HG03196 (cell line): Measurements from ENCODE around the gene CLCN6.

ENCODE experiments used
- ATAC-seq: cut with Tn5 transposase; IDR thresholded peaks from one replicate; pipeline ENCODE4 v1.9.1; 2021; ENCODE audit not compliant: unreplicated experiment

The CLCN6 gene

GRCh38 chr1:11823366-11824137 is 17.6 kb downstream of the CLCN6 start:
- ATAC-seq, result no peak

GRCh38 chr1:11825131-11825530 is 19.1 kb downstream of the CLCN6 start:
- ATAC-seq, result no peak

GRCh38 chr1:11826946-11827345 is 21.0 kb downstream of the CLCN6 start:
- ATAC-seq, result no peak

- no peak for ATAC-seq
Observed at GRCh38 chr1:11828511-11828910, 22.5 kb downstream of the CLCN6 start.

GRCh38 chr1:11831945-11832725 is 26.1 kb downstream of the CLCN6 start:
- ATAC-seq, result no peak

- no peak for ATAC-seq
Observed at GRCh38 chr1:11833497-11833896, 27.5 kb downstream of the CLCN6 start.

GRCh38 chr1:11833900-11834299 is 27.9 kb downstream of the CLCN6 start:
- ATAC-seq, result no peak

- ATAC-seq, result no peak
Observed at GRCh38 chr1:11835441-11836225, 29.6 kb downstream of the CLCN6 start.

- ATAC-seq, result no peak
Observed at GRCh38 chr1:11836955-11837766, 31.2 kb downstream of the CLCN6 start.

GRCh38 chr1:11837767-11838348 is 31.9 kb downstream of the CLCN6 start:
- no peak for ATAC-seq

GRCh38 chr1:11838349-11839272 is 32.6 kb downstream of the CLCN6 start:
- no peak for ATAC-seq

GRCh38 chr1:11839727-11840705 is 34.0 kb downstream of the CLCN6 start:
- ATAC-seq, result no peak

GRCh38 chr1:11841245-11842153 is 35.5 kb downstream of the CLCN6 start:
- no peak for ATAC-seq

- no peak for ATAC-seq
Observed at GRCh38 chr1:11842154-11843041, 36.4 kb downstream of the CLCN6 start.

- no peak for ATAC-seq
Observed at GRCh38 chr1:11845641-11846335, 39.8 kb downstream of the CLCN6 start.
